K562 treated with DMSO at 1 percent for 24 hours (cell line): ENCODE data around the gene NDUFB5. TPM values are rescaled to one million over a fixed set of nuclear protein-coding genes. Genes with fewer than 3 reads are reported as not detected.

Experiments
- total RNA-seq: library from RNA; unstranded; fragments of 300-600 nt; gene quantifications from 2 replicates; pipeline ENCODE4 v1.2.3, GENCODE V29; 2022; ENCODE audit warnings: low read depth; ENCODE audit not compliant: insufficient read depth

NDUFB5 gene
- total RNA-seq: 74.5 and 78.7 TPM in 2 replicates

DNA sequence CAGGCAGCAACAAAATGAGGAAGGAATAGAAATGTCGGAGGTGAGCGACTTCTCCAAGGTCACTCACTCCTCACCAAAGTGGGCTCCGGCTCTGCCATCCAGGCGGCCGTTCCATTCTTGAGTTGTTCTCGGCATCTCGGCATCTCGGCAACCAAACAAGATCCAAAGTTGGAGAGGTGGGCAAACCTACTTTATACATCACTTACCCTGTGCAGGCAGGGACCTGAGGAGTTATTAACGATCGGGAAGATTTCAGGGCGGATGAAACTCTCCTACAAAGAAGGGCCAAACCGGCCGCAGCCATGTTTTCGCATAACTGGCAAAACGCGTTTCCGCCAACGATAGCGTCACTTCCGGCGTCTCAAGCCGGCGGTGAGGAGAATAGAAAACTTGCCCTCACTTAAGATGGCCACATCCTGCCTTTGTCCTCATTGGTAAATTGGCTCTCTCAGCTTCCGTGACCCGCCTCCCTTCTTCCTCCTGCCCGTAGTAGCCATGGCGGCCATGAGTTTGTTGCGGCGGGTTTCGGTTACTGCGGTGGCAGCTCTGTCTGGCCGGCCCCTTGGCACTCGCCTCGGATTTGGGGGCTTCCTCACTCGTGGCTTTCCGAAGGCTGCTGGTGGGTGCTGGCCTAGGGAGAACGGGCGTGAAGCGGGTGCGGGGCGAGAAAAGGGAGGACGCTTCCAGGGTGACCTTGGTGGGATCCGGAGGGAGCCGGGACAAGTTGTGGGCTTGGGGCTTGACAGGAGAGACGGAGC, at the start of gene NDUFB5, which contains the start of gene MRPL47:
TSS of gene NDUFB5 (plus strand) at position 474 of the 758 bp plus-strand sequence. CDS start at position 496, 22 bp downstream.
TSS of gene MRPL47 (minus strand) at position 318 of the 758 bp plus-strand sequence. CDS start at position 304, 14 bp downstream.

DNA sequence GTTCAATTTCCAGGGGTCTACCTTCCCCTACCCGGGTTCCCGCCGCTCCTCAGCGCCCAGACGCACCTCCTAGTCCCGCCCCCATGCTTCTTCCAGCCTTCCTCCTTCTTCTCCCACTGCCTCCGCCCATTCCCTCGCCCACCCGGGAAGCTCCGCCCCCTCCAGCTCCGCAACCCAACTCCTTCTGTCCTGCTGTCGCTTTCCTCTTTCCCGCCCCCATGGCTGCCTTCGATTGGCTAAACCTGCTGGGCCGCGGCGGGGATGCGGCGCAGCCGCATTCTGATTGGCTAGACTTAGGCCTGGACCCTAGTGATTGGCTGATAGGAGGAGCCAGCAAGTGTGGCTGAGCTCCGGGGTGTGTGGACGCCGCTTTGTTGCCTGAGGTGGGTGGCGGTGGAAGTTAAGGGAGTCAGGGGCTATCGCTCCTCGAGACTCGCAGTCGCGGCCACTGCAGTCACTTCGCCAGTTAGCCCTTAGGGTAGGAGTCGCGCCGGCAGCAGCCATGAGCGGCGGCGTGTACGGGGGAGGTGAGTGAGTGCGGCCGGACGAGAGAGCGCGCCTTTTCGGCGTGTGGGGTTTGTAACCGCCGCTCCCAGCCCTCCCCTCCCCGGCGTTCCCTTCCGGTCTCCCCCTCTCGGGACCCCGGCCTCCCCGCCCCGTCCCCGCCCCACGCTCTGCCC, 41.9 kb upstream of the NDUFB5 start, which contains the start of gene ACTL6A:
TSS of gene ACTL6A (plus strand) at position 336 of the 680 bp plus-strand sequence. CDS start at position 503, 167 bp downstream.

DNA sequence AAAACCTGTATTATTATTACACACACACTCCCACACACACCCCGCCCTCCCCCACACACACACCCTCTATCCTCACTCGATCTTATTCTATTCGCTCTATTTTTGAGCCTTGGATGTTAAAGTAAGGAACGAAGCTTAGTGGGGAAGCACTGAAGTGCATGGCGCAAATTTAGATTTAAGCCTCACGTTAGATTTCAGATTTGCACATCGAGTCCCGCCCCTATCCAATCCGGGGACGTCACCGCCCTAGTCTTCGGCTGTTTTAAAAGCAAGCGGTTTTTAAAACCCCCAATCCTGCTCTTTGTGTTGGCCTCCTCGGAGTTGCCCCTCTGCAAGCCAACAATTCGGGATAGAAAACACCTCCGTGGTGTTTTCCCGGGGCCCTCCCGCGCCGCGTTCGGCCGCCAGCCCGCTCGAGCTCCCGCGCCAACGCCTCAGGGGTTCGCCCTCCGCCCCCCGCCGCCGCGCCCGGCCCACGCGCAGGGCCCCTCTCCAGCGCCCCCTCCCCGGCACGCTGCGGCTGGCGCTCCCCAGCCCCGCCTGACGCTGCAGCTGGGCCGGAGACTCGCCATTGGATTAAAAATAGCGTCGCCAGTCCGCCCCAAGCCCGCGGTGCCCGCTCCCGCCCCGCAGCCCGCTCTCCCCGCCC, 48.0 kb downstream of the NDUFB5 start, which contains the start of gene USP13:
TSS of gene USP13 (plus strand) at position 594 of the 649 bp plus-strand sequence. CDS start 186 bp downstream, outside the sequence.

Other genes with a start within 250 kb of the NDUFB5 start
- gene GNB4, start 153.3 kb upstream of the NDUFB5 start, total RNA-seq: 6.8 and 6.9 TPM in 2 replicates
- gene ACTL6A, start 41.9 kb upstream of the NDUFB5 start, total RNA-seq: 46.2 and 56.1 TPM in 2 replicates
- gene MRPL47, start 156 bp upstream of the NDUFB5 start, total RNA-seq: 28.0 and 38.3 TPM in 2 replicates
- gene USP13, start 48.2 kb downstream of the NDUFB5 start, total RNA-seq: 0.41 and 0.46 TPM in 2 replicates